Fibroblast of skin of back (primary cell): ENCODE data around the gene PARD3.
"Not testable (repeated sequence)": the region's sequence is repeated elsewhere in the genome, so short reads cannot be mapped to it uniquely, and the experiment has no call there.

ENCODE experiments used
- DNase-seq: peaks from one replicate; pipeline ENCODE4 v3.0.0-alpha.2; 2013

PARD3 gene

GRCh38 chr10:34081948-34082347 is 733.1 kb downstream of the PARD3 start:
- DNase-seq = no peak

DNA sequence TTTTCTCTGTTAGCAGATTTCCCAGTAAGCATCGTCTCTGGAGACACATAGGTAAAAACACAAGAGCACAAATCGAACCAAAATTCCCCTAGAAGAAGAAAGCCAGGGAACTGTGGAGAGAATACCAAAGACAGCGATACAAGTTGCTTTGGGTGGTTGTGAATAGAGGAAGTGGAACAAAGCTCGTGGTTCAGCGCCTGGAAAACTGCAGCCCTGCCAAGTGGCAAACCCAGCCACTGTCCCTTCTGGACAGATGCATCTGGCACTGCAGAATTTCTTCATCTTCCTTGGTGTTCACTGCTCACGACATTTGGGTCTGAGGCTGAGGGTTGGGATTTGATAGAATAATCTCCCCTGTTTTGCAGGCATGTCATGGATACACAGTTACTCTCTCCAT is 733.8 kb downstream of the PARD3 start:
- DNase-seq = no peak

DNA sequence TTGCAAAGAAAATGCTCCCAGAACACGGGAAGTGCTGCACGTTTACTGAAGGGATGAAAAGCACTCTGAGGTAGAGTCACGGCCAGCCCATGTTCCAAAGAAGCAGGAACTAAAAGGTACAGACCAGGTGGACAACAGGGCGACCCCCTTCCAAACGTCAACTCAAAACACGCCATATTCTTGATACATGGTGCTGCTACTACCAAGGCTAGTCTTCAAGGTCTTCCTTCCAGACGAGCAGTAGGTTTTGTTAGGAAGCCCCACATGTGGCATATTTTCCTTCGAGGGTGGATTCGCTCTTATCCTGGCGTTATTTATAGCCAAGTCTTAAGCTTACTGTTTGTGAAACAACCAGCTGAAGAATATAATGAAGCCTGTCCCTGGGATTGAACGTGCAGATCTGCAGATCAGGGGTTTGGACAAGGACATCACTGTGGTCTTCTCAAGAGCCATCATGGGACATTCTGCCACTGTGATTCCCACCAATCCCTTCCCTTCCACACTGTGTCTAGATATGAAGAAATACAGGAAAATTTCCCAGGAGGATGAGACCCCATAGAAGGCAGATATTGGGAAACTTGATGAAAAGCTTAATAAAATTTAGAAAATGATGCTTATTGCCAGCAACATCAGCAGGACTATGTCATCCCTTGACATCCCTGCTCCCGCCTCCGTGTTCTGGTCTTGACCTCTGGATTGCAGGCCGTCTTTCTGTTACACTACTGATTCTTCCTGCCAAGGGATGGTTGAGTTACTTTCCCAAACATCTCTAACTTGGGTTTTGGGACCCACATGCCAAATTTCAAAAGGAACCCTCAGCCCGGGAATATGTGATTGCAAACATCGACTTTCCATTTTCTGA is 734.4 kb downstream of the PARD3 start:
- DNase-seq = no peak

GRCh38 chr10:34079702-34080484 is 735.2 kb downstream of the PARD3 start:
- no peak for DNase-seq

DNA sequence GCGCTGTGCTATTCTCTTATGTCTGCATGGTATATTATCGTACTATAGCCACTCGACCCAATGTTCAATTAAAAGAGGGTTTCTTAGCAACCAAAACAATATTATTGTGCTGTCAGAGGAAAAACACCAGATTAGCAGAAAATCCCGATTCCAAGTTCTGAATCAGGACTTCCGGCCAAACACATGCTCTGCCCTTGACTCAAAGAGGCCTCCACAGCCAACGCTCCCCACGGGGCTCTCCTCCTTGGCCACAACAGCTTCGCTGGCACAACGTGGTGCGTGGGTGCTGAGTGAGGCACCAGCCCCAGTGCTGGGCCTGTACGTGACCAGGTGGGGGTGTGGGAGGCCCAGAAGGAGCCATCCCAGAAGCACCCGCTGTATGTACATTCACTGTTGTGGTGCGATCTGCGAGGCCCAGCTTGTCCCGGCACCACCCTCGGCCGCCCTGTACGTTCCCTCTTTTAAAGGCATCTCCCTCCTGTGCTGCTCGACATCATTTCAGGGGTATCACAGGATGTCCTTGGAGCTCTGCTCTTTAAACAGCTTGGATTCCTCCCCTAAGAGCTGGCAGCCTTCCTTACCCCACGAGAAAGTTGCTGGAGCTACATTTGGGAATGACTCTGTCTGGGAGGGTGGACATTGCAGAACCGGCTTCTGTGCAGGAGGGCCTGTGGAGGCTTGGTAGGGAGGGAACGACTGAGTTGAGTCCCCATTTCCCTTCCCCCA is 736.2 kb downstream of the PARD3 start:
- DNase-seq = no peak

- DNase-seq = no peak
Measured at GRCh38 chr10:34078017-34078744, 736.9 kb downstream of the PARD3 start.

GRCh38 chr10:34076443-34076842 is 738.7 kb downstream of the PARD3 start:
- no peak for DNase-seq

GRCh38 chr10:34075254-34075926 is 739.7 kb downstream of the PARD3 start:
- no peak for DNase-seq

DNA sequence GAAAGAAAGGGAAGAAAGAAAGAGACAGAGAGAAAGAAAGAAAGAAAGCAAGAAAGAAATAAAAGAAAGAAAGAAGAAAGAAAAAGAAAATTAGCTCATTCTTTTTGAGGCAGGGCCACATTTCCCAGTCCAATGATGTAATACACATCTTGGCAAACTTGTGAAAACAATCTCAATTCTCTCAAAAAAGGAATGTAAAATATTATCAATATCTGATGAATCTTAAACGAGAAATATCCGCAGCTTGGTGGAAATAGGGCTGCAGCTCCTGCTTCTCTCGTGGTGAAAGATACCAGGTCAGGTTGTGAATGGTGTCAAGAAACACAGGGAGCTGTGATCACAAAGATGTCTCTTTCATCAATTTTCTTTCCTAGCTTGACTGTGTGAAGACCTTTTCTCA is 741.0 kb downstream of the PARD3 start:
- no peak for DNase-seq

DNA sequence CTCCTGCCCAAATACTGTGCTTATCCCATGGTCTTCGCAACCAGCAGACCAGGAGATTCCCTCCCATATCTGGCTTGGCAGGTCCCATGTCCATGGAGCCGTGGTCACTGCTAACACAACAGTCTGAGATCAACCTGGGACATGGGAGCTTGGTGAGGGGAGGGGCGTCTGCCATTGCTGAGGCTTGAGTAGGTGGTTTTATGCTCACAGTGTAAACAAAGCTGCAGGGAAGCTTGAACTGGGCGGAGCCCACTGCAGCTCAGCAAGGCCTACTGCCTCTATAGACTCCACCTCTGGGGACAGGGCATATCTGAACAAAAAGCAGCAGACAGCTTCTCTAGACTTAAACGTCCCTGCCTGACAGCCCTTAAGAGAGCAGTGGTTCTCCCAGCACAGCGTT is 747.4 kb downstream of the PARD3 start:
- not testable (repeated sequence) for DNase-seq

- no peak for DNase-seq
Measured at GRCh38 chr10:34063592-34063991, 751.5 kb downstream of the PARD3 start.

DNA sequence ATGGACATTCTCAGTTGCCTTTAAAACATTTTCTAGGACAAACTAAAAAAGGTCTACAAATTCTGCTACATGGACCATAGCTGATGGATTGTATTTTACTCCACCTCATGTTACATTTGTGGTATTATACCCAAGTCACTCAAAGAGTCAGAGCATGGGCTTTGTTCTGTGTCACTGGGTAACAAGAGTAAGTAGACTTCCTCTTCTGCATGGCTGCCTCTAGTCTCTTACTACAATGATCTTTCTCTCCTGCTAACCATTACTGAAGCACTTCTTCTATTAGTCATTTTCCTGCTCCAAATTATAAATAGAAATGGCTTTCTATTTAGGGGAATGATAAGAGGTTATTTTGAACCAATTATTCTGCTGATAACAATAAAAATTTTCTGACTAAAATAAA is 753.3 kb downstream of the PARD3 start:
- peak; percentile 7 for DNase-seq
